ENCODE measurements around the gene ABCC4.

ABCC4 gene

GRCh38 chr13:95154413-95154886 is 146.8 kb downstream of the ABCC4 start:
- DNase-seq = no peak

GRCh38 chr13:95153647-95154412 is 147.4 kb downstream of the ABCC4 start:
- peak in 1 of 2 donors; percentile 16 for DNase-seq

- DNase-seq = no peak
These were observed 149.2 kb downstream of the ABCC4 start for GRCh38 chr13:95151942-95152587.

GRCh38 chr13:95150555-95150954 is 150.7 kb downstream of the ABCC4 start:
- no peak for DNase-seq

GRCh38 chr13:95146486-95146885 is 154.8 kb downstream of the ABCC4 start:
- no peak for DNase-seq

GRCh38 chr13:95145587-95145986 is 155.7 kb downstream of the ABCC4 start:
- no peak for DNase-seq

GRCh38 chr13:95140502-95140901 is 160.7 kb downstream of the ABCC4 start:
- DNase-seq = no peak

GRCh38 chr13:95138876-95139585 is 162.2 kb downstream of the ABCC4 start:
- DNase-seq = no peak

GRCh38 chr13:95137096-95137495 is 164.2 kb downstream of the ABCC4 start:
- no peak for DNase-seq

GRCh38 chr13:95136638-95137037 is 164.6 kb downstream of the ABCC4 start:
- no peak for DNase-seq

GRCh38 chr13:95133498-95133897 is 167.8 kb downstream of the ABCC4 start:
- DNase-seq = no peak

- DNase-seq = no peak
These were observed 172.2 kb downstream of the ABCC4 start for GRCh38 chr13:95129004-95129403.

- no peak for DNase-seq
These were observed 173.1 kb downstream of the ABCC4 start for GRCh38 chr13:95128045-95128643.

GRCh38 chr13:95124959-95125358 is 176.3 kb downstream of the ABCC4 start:
- DNase-seq = no peak

GRCh38 chr13:95123726-95124125 is 177.5 kb downstream of the ABCC4 start:
- no peak for DNase-seq

- DNase-seq = no peak
These were observed 179.2 kb downstream of the ABCC4 start for GRCh38 chr13:95122063-95122462.

- no peak for DNase-seq
These were observed 179.7 kb downstream of the ABCC4 start for GRCh38 chr13:95121516-95121915.

- no peak for DNase-seq
These were observed 180.6 kb downstream of the ABCC4 start for GRCh38 chr13:95120650-95121049.

GRCh38 chr13:95118541-95119324 is 182.5 kb downstream of the ABCC4 start:
- no peak for DNase-seq

GRCh38 chr13:95117092-95117491 is 184.2 kb downstream of the ABCC4 start:
- DNase-seq = no peak

GRCh38 chr13:95115525-95115924 is 185.7 kb downstream of the ABCC4 start:
- no peak for DNase-seq

GRCh38 chr13:95113601-95114000 is 187.7 kb downstream of the ABCC4 start:
- DNase-seq = no peak

GRCh38 chr13:95112883-95113282 is 188.4 kb downstream of the ABCC4 start:
- DNase-seq = no peak
